A172 (cell line): ENCODE data around the gene HTN1. TPM values are rescaled to one million over a fixed set of nuclear protein-coding genes. Genes with fewer than 3 reads are reported as not detected.
"Not testable (repeated sequence)": the region's sequence is repeated elsewhere in the genome, so short reads cannot be mapped to it uniquely, and the experiment has no call there.

ENCODE experiments used
- DNase-seq: peaks from one replicate; pipeline ENCODE4 v3.0.0-alpha.2; 2015; ENCODE audit warnings: low spot score
- total RNA-seq: library from RNA; depleted of rRNA; stranded (reverse); fragments of >200 nt; shearing (Covaris generic); gene quantifications from 2 replicates; pipeline ENCODE4 v1.2.3, GENCODE V29; 2014; rRNA removed

Gene HTN1
- total RNA-seq: not detected in 2 replicates

DNA sequence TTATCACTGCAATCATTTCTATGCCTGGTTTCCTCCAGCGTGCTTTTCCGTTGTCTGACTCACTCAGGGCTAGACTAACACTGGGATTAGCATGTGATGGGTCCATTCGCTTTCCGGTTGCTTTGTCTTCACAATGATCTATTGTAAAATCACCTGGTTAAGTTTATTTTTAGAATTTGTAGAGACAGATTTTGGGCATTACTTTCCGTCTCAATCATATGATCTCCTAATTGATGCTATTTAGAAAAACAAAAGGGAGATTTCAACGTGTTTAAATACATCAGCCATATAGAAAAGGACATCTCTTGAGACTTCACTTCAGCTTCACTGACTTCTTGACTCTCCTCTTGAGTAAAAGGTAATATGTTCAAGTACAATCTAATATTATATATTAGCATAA is at the start of gene HTN1:
Gene HTN1, plus strand, starts transcription at position 301 of the 400 bp plus-strand sequence. CDS start 2,639 bp downstream, outside the sequence.
- DNase-seq: not testable (repeated sequence)

GRCh38 chr4:70000711-70001110 is 49.5 kb upstream of the HTN1 start:
- DNase-seq: no peak

- DNase-seq: no peak
Observed at GRCh38 chr4:70002507-70002906, 47.7 kb upstream of the HTN1 start.

- DNase-seq: no peak
Observed at GRCh38 chr4:70008771-70009170, 41.5 kb upstream of the HTN1 start.

DNA sequence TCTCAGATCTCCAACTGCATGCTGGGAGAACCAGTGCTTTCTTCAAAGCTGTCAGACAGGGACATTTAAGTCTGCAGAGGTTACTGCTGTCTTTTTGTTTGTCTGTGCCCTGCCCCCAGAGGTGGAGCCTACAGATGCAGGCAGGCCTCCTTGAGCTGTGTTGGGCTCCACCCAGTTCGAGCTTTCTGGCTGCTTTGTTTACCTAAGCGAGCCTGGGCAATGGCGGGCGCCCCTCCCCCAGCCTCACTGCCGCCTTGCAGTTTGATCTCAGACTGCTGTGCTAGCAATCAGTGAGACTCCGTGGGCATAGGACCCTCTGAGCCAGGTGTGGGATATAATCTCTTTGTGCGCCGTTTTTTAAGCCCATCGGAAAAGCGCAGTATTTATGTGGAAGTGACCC is 31.2 kb upstream of the HTN1 start:
- not testable (repeated sequence) for DNase-seq

GRCh38 chr4:70023218-70023617 is 27.0 kb upstream of the HTN1 start:
- no peak for DNase-seq

DNA sequence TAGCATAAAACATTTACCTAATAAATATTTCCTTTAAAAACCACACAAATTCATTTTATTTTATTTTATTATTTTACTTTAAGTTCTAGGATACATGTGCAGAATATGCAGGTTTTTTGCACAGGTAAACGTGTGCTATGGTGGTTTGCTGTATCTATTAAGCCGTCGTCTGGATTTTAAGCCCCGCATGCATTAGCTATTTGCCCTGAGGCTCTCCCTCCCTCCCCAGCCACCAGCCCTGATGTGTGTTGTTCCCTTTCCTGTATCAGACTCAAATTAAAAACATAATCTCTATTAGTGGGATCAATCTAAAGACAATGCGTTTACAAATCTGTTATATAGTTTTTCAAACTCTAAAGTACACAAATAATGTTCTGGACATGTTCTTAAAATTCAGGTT is 23.2 kb upstream of the HTN1 start:
- DNase-seq: no peak

DNA sequence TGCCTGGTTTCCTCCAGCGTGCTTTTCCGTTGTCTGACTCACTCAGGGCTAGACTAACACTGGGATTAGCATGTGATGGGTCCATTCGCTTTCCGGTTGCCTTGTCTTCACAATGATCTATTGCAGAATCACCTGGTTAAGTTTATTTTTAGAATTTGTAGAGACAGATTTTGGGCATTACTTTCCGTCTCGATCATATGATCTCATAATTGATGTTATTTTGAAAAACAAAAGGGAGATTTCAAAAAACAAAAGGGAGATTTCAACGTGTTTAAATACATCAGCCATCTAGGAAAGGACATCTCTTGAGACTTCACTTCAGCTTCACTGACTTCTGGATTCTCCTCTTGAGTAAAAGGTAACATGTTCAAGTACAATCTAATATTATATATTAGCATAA is 22.1 kb upstream of the HTN1 start, which contains the start of gene HTN3:
Gene HTN3, plus strand, starts transcription at position 301 of the 400 bp plus-strand sequence. CDS start 2,282 bp downstream, outside the sequence.
- peak; percentile 1 for DNase-seq

- not testable (repeated sequence) for DNase-seq
Observed at GRCh38 chr4:70037559-70037958, 12.7 kb upstream of the HTN1 start.

GRCh38 chr4:70039928-70040327 is 10.3 kb upstream of the HTN1 start:
- DNase-seq: not testable (repeated sequence)

GRCh38 chr4:70041652-70042286 is 8.5 kb upstream of the HTN1 start:
- no peak for DNase-seq

DNA sequence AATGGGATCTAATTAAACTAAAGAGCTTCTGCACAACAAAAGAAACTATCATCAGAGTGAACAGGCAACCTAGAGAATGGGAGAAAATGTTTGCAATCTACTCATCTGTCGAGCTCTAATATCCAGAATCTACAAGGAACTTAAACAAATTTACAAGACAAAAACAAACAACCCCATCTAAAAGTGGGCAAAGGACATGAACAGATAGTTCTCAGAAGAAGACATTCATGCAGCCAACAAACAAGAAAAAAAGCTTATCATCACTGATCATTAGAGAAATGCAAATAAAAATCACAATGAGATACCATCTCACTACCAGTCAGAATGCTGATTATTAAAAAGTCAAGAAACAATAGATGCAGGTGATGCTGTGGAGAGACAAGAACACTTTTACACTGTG is 6.3 kb downstream of the HTN1 start:
- not testable (repeated sequence) for DNase-seq

DNA sequence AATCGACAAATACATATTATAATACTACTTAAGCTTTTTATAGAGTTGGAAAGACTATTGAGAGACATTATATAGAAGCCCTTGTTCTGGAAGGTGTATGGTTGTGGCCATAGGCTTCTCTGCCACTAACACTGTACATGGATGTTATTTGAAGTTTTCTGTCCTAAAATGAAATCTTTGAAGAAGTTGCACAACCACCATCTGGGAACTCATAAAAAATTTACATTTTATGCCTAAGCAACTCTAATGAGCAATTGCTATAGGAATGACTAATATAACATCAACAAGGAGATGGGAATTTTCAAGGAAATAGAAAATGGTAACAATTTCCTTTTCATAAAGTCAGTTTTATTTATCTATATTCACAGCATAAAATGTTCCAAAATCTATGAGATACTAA is 7.4 kb downstream of the HTN1 start:
- DNase-seq: no peak

GRCh38 chr4:70059149-70059548 is 8.9 kb downstream of the HTN1 start:
- DNase-seq: no peak

GRCh38 chr4:70062000-70062399 is 11.8 kb downstream of the HTN1 start:
- no peak for DNase-seq

DNA sequence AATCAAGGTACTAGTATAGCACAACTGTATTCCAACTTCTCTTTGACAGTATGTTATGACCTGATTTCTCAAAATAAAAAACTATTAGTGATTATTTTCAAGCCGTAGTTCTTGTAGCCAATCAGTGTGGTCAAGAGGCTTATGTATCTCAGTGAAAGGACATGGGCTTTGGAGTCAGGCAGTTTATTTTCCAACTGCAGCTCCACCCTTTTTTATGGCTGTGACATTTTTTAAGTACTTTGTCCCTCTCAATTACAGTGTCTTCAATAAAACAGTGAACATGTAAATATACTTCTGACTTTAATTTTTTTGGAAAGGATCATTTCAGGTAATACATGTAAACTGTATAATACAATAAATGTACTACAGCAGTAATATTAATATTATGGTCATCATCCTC is 30.0 kb downstream of the HTN1 start:
- DNase-seq: no peak

- DNase-seq: no peak
Observed at GRCh38 chr4:70099206-70099605, 49.0 kb downstream of the HTN1 start.

Other genes with a start within 250 kb of the HTN1 start
- gene SULT1E1, start 190.3 kb upstream of the HTN1 start, total RNA-seq: not detected in 2 replicates
- not detected in 2 replicates for gene CSN1S1, start 119.4 kb upstream of the HTN1 start, total RNA-seq
- not detected in 2 replicates for gene CSN2, start 84.7 kb upstream of the HTN1 start, total RNA-seq
- gene STATH, start 54.5 kb upstream of the HTN1 start, total RNA-seq: not detected in 2 replicates
- gene HTN3, start 22.0 kb upstream of the HTN1 start, total RNA-seq: not detected in 2 replicates
- not detected in 2 replicates for gene PRR27, start 103.8 kb downstream of the HTN1 start, total RNA-seq
- not detected in 2 replicates for gene ODAM, start 145.3 kb downstream of the HTN1 start, total RNA-seq
- gene FDCSP, start 175.7 kb downstream of the HTN1 start, total RNA-seq: not detected in 2 replicates
- not detected in 2 replicates for gene CSN3, start 192.2 kb downstream of the HTN1 start, total RNA-seq